ENCODE results near the gene ANXA8.

Gene ANXA8

GRCh38 chr10:47449102-47449978, 34.6 kb downstream of the ANXA8 start:
- DNase-seq: peak in 5 of 58 donors; percentile 12 to 44 (median 25)

GRCh38 chr10:47447705-47448104, 36.2 kb downstream of the ANXA8 start:
- no peak for DNase-seq

DNA sequence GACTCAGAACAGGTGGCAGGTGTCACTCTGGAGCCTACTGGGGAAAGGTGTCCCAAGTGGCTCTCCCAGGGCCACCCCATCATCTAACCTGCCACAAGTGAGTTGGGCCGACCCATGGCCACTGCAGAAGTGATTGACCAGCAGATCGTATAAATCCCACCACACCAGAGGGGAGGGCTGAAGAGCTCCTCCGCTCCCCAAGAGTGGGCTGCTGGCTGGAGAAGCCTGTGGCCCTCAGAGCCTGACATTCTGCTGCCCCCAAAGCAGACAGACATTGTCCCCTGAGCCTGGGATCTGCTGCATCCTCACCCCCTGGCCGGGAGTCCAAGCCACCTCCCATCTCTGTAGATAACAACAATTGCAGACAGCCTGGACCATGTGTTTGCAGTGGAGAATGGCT, 36.7 kb downstream of the ANXA8 start:
- DNase-seq: no peak

- no peak for DNase-seq
These were observed 38.2 kb downstream of the ANXA8 start for GRCh38 chr10:47445720-47446119.

GRCh38 chr10:47444047-47444446, 39.9 kb downstream of the ANXA8 start:
- DNase-seq: no peak

DNA sequence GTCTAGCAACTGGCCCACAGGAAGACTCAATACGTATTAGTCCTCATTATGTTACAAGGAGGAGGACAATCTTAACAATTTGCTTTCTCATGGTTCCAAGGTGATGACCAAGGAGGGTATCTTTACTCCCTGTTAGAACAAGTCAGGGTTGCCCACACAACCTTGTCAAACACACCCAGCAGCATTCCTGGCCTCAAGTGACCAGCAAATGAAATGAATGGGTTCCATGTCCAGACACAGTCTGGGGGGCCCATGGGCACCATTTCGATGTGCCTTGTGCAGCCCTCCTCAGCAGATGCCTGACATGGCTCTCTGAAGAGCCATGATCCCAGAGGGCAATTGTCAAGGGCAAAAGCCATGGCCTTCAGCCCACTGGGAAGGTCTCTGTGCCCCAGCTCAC, 40.8 kb downstream of the ANXA8 start:
- DNase-seq: no peak

GRCh38 chr10:47442351-47442750, 41.6 kb downstream of the ANXA8 start:
- no peak for DNase-seq

GRCh38 chr10:47441938-47442337, 42.0 kb downstream of the ANXA8 start:
- no peak for DNase-seq

- no peak for DNase-seq
These were observed 43.7 kb downstream of the ANXA8 start for GRCh38 chr10:47440207-47440606.

- DNase-seq: no peak
These were observed 44.9 kb downstream of the ANXA8 start for GRCh38 chr10:47438857-47439474.

DNA sequence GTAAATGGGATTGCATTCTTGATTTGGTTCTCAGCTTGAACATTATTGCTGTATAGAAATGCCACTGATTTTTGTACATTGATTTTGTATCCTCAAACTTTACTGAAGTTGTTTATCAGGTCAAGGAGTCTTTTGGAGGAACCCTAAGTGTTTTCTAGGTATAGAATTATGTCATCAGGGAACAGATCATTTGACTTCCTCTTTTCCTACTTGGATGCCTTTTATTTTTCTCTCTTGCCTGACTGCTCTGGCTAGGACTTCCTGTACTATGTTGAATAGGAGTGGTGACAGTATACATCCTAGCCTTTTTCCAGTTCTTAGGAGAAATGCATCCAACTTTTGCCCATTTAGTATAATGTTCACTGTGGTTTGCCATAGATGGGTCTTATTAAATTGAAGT, 48.8 kb downstream of the ANXA8 start:
- DNase-seq: no peak

DNA sequence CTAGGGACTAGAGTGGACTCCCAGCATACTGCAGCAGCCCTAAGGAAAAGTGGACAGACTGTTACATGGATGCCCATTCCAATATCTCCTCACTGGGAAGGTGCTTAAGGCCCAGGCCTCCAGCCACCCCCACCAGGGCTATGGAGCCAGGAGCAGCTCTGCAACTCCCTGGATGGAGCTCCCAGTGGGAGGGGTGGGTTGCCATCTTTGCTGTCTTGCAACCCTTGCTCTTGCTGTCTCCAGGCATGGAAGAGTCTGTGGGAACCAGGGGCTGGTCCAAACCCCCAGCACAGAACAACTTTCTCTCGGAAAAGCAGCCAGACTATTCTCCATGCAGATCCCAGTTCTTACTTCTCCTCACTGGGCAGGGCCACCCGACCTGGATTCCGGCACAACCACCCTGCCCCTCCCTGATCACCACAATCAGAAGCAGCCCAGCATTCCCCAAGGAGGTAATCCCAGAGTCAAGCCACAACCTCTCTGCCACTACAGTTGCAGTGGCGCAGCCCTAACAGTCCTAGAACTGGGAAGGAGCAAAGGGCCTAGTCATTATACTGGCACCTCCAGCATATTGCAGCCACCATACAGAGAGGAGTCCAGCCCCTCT, 58.0 kb downstream of the ANXA8 start:
- no peak for DNase-seq

- DNase-seq: no peak
These were observed 59.7 kb downstream of the ANXA8 start for GRCh38 chr10:47424231-47424630.

GRCh38 chr10:47423476-47423875, 60.4 kb downstream of the ANXA8 start:
- DNase-seq: no peak

DNA sequence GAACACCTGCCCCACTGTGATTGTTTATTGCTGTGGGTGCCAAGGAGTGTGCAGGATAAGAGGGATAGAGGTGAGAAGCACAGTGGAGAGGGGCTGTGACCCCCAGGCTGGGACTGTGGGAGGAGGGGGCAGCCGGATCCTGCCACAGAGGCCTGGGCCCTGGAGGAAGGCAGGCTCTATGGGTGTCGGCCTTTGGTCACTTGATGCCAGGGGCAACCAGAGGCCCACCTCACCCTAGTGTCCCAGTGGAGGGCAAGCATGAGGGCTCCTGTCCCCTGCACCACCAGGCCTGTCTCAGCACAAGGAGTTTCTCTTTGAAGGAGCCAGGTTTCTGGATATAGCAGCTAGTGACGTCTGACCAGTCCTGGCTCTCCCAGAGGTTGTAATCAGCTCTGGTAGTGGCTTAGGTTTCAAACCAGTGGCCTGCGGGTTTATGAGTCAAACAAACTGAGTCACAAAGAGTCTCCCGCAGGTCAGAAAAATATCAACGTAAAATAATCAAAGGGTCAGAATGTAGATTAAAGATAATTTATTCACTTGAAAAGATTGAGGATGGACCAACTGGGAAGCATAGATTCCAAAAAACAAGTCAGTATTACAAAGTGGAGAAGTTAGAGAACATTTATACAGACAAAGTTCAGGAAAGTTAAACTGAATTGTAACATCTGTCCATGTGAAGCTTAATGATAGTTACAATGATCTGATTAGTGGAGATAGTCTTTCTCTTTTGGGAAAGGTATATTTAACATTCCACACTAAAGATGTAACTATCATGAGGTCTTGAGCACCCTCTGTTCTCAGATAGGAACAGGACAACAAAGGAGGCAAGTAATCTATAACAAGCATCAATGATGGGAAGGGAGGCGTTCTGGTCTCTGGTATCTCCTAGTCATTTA, 62.6 kb downstream of the ANXA8 start:
- DNase-seq: no peak

DNA sequence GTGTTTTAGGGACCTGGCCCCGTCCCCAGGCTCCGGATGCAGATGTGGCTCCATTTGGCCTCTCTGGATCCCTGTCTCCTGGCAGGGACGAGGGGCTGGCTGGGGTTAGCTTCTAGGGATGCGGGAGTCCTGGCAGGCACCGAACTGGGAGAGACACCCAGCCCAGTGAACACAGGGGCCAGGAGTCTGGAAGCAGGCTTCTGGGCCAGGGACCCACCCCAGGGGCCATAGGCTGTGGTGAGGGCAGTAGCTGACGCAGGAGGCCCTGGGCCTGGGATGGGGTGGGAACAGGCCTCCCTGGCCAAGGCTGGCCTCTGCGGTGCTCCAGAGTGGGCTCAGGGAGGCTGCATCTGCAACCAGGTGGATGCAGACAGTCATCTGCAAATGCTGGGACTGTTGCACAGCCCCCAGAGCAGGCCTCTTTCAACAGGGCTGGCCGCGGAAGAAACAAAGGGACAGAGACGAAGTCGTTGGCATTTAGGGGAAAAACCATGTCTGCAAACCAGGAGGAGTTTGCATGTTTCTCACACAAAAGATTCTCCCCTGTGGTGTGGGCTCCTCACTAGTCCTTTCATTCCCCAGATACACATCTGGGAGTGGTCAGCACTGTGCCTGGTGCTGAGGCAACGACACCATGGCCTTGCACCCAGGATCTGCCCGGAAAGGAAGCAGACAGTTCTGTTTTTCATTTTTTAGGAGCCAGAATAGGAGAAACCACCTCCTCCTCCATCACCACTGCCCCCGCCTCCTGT, 63.4 kb downstream of the ANXA8 start:
- DNase-seq: no peak

DNA sequence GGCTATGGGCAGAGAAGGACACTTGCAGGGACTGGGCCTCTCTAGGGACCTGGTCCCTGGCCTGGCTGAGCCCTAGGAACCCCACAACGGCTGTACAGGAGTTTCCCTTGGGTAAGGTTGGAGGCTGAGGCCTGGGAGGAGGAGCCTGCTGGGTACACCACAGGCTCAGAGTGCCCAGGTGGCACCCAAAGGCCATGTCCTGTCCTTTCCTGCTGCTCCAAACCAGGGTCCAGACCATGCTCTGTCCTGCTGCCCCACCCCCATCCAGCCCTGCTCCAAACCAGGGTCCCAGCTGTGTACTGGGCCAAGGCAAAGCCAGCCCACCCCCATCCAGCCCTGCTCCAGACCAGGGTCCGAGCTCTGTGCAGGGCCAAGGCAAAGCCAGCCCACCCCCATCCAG, 64.5 kb downstream of the ANXA8 start:
- no peak for DNase-seq

GRCh38 chr10:47418966-47419365, 64.9 kb downstream of the ANXA8 start:
- no peak for DNase-seq

- no peak for DNase-seq
These were observed 65.6 kb downstream of the ANXA8 start for GRCh38 chr10:47418321-47418720.
